ENCODE results near the gene ATP8B1.

DNA sequence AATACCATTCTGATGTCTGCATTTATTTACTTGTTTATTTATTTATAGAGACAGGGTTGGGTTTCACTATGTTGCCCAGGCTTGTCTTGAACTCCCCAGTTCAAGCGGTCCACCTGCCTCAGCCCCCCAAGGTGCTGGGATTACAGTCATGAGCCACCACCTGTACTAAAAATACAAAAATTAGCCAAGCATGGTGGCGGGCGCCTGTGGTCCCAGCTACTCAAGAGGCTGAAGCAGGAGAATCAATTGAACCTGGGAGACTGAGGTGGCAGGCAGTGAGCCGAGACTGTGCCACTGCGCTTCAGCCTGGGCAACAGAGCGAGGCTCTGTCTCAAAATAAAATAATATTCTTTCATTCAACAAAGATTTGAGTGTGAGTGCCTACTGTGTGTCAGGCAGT is 2.0 kb upstream of the ATP8B1 start:
- TF ChIP-seq POLR2A (IDR thresholded peaks at IDR 0.05; ENCODE audit: extremely low read depth, insufficient read length) (no peak), CTCF (IDR thresholded peaks at IDR 0.05; ENCODE audit: low read depth, low read length) (no peak), MAX (IDR thresholded peaks at IDR 0.05; ENCODE audit: low read depth, low read length) (no peak), MYC (IDR thresholded peaks at IDR 0.05; ENCODE audit: low read depth, low read length) (no peak)

Data from NB4 (cell line).